Measurements from ENCODE around the gene CCDC93.
"Not testable (repeated sequence)": the region's sequence is repeated elsewhere in the genome, so short reads cannot be mapped to it uniquely, and the experiment has no call there.

CCDC93 gene

DNA sequence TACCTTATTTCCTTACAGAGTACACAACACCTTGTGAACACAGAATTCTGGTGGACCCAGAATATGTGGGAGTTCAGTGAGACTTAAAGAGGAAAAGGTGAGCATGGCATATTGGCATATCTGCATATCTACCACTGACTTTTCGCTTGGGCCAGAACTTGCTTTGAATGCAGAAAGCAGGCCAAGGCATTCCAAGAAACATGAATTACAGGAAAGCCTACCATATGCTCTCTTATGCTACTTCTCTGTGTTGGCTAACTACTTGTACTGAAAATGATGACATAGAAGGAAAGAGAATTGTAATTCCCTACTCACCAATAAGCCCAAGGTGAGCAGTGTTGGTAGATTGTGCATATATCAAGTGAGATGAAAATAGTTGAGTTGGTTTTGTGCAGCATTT, 31.4 kb upstream of the CCDC93 start:
- DNase-seq, result no peak

DNA sequence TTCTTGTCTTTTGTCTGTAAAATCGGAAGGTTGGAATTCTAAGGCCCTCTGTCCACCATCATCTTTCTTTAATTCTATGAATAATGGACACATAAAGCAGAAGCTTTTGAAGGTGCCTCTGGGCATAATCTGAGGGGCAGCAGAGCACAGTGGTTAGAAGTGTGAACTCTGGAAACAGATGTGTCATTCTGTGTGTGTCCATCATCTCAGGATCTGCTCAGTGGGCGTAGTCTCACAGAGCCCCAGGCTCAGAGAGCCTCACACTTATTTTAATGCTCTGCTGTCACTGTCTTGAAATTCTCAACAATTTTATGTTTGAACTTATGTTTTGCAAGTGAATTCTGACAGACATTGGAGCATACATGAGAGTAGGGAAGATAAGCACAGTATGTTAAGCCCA, 31.0 kb upstream of the CCDC93 start:
- DNase-seq, result no peak

DNA sequence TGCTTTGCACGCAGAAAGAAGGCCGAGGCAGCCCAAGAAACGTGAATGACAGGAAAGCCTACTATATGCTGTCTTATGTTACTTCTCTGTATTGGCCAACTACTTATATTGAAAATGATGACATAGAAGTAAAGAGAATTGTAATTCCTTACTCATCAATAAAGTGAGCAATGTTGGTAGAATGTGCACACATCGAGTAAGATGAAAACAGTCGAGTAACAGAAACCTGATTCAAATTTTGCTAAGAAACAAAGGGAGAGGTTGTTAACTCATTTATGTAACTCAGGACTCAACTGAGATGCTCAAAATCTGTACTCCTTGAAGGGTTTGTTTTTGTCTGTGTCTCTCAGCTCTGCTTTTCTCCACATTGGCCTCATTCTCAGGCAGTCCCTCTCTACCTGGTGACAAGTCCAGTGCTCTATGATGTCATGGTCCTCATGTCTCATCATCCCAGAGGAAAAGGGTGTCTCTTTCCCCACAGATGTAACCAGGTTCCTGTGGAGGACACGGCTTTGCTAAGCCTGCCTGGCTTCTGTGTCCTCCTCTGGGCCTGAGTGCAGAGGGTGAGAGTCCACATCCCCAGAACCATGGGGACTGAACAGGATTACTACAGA, 30.3 kb upstream of the CCDC93 start:
- no peak for DNase-seq

DNA sequence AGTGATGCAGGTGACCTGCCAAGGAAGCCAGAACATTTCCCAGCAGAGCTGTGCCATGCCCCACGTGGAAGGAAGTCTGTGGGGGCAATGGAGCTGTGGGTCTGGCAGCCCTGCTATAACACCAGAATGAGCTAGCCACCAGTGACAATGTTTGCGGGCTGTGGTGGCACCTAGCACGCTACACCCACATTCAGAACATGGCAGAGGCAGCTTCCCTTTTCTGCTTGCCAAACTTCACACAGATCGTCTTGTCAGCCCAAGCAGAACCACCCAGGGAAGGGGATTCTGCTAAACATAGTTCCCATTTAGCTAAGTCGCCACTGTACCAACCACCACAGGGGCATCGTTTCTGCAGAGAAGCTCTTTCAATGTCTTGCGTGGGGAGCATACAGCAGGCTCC, 27.0 kb upstream of the CCDC93 start:
- no peak for DNase-seq

DNA sequence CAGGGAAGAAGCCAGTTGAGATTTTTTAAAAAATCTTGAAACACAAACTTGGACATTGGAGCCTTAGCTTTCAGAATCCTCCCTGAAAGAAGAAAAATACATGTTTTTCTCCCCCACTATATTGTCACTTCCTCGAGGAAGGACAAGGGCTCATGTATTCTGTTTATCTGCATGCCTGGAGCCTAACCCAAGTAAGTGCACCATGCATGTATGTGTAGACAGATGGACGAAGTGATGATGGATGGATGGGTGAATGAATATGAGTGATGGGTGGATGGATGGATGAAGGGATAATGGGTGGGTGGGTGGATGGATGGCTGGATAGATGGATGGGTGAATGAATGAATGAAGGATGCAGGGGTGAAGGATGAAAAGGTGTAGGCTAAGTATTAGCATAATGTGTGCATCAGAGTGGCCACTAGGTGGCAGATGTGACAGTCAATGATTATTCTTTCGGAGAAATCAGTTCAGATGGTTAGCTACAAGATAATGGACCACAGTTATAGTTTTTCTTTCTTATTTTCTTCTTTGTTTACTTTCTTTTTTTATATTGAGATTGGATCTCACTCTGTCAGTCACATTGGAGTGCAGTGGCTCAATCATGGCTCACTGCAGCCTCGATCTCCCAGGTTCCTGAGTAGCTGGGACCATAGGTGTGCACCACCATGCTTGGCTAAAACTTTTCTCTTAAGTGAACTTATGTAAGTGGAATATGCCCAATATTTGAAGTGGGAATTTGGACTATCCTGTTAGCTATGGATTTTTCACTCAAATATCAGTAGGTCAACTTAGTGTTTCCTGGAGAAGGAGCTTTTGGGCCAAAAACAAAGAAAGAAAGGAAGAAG, 18.5 kb upstream of the CCDC93 start:
- no peak for DNase-seq

DNA sequence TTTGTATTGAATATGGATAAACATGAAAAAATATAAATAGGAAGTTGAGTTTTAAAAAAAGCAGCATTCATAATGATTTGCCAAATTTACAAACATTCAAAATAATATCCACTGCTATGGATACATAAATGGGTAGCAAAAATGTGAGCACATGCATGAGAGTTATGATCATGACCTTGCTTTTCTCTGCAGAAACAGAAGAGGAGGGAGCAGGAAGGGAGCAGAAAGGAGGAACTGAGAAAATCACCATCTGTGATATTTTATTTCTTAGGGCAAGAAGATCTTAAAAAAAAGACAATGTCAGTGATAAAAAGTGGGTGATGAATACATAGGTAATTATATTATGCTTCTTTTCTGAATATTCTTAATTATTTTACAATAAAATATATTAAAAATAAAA, 17.7 kb upstream of the CCDC93 start:
- no peak for DNase-seq

DNA sequence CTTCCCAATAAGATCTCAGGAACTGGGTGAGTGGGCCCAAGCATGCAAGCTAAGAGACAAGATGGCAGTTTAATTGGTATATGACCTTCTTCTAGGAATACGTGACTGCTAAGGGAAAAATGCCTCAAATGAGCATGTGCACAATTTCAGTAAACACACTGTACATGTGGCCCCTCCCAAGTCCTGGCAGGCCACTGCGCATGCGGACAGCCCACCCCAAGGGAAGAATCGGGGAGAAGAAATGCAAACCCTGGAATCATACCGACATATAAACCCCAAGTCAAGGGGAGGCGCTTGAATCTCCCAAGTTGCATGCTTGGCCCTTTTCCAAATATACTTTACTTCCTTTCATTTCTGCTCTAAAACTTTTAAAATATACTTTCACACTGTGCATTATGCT, 15.2 kb upstream of the CCDC93 start:
- no peak for DNase-seq

DNA sequence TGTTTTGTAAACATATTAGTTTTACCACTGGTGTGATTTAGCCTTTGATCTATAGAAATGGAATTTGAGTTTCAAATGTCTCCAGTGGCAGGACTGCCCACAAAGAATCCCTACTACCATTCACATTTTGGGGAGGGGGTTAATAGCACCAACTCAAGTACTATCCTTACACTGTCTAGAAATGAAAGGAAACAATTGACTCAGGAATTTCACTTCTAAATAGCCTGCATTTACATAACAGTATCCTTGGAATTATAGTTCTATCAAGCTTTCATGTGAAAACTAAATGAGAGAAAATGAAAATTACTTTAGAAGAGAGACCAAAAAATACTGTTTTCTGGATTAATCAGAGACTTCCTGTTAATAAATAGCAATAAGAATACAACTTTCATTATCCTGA, 7.5 kb upstream of the CCDC93 start:
- DNase-seq, result no peak

DNA sequence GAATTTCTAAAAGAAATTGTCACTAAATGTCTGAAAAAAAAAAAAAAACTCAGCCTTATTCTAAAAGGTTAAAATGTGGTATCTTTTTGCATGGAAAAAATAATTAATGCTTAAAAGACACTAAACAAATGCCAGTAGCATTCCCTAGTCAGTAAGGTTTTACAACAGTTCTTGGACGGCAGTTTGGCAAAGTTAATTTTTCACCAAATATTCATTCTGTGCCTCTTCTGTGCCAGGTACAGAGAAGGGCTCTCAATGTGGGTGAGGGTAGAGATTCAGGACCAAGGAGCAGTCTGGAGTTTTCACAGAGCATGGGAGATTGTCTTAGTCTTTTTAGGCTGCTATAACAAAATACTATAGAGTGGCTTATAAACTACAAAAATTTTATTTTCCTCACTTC, 6.0 kb upstream of the CCDC93 start:
- no peak for DNase-seq

DNA sequence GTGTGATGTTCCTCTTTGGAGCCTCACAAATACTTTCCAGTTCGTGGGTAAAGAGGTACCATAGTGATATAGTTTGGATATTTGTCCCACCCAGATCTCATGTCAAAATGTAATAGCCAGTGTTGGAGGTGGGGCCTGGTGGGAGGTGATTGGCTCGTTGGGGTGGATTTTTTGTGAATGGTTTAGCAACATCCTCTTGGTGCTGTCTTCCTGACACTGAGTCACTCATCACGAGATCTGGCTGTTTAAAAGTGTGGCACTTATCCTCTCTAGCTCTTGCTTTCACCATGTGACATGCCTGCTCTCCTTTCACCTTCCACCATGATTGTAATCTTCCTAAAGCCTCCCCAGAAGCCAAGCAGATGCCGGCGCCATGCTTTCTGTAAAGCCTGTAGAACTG, 3.0 kb upstream of the CCDC93 start:
- no peak for DNase-seq

DNA sequence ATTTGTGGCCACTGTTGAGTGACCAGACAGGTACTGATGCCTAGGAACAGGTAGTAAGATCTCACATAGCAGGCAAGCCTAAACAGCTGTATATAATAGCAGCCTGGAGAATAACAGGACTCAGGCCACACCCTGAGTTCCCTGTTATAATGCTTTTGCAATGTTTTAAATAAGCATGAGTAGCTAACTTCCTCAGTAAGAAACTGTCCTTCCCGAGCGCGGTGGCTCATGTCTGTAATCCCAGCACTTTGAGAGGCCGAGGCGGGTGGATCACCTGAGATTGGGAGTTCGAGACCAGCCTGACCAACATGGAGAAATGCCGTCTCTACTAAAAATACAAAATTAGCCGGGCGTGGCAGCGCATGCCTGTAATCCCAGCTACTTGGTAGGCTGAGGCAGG, 1.9 kb upstream of the CCDC93 start:
- not testable (repeated sequence) for DNase-seq

DNA sequence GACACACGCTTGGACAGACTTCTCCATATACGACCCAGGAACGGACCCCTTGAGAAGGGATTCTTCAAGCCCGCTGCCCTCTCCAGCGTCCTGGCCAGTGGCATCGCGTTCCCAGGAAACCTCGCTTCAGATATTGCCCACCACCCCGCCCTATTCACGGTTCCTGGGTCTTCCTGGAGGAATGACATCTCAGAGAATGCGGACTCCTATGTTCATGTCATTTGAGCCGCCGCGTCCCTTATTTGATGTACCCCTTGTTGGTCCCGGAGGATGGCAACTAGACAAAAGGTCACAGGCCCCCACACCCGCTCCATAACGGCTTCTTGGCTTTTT, 588 bp upstream of the CCDC93 start:
- DNase-seq, result no peak

DNA sequence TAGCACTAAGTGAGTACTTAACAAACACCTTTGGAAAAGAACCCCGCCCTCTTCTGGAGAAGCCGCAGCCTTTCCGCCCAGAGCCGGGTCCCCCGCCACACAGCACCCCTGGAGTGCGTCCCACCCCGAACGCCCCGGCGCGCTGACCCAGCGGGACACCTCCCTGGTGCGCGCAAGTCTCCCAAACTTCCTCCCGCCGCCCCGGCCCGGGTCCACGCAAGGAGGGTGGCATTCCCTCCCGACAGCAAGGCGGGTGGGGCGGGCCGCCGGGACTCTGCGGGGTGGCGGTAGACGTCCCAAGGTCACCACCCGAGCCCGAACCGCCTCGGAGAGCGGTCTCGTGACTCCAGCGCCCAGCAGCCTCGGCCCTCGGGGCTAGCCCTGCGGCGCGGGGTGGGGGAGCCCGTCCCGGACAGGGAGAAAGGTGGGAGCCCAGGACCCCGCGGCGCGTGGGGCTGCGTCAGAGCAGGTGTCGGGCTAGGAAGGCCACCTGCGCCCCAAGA, 598 bp downstream of the CCDC93 start:
- peak; percentile 54 for DNase-seq

DNA sequence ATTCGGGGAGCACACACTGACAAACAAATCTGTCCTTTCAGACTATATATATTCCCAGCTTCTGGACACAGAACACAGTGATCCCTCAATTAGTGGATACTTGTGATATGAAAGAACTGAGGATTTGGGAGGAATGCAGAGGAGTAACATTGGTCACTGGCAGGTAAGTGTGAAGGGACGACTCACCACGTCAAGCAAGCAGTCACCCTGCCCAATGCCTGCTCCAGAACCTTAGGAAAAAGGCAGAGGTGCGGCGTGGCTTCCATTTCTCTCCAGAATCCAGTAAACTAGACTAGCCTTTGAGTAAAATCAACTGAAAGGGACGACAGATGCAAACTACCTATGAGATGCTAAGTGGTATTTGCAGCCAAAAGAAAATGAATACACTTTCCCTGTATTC, 1.1 kb downstream of the CCDC93 start:
- DNase-seq, result no peak

DNA sequence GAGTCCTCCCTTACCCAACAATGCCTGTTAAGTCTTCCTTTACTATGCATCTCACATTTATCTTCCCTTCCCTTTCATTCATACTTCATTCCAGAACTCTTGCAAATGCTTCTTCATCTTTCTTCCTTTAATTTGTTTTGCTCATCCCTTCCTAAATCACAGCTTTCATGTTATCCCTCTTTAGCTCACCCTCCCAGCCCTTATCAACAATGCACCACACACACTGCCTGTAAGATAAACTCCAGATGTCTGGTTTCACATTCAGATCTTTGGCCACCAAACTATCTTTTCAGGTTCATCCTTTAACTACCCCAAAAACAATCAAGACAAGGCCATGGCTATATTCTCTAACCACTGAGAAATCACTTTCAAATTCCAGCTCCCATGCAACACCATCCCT, 3.4 kb downstream of the CCDC93 start:
- no peak for DNase-seq

DNA sequence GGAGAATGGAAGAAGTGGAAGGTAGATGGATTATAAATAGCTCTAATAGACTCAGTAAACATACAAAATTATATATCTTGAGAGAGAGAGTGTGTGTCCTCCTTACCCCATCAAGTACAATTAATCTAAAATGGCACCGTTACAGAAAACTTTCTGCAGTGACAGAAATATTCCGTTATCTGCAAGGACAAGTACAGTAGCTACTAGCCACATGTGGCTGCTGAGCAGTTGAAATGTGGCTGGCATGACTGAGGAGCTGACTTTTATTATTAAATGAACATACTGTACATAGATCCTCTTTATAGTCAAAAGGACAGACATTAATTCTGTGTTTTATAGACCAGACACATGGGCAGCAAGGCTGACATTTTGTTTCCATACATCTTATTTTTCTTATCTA, 7.0 kb downstream of the CCDC93 start:
- DNase-seq, result no peak

DNA sequence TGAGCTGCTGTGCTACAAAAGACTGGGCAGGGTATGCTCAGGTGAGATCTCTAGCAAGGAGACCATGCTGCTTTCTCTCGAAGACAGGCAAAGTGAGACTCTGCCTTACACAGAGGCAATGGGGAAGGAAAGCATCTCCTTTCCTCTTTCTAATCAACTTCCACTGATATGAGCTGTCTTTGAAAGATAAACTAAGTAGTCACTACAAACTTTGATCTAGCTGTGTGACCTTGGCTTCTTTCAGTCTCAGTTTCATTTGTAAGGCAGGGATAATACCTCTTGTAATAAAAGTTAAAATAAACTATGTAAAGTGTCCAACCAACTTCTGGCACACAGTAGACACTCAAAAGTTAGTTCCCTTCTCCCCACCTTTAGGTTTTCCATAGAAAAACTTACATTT, 7.5 kb downstream of the CCDC93 start:
- no peak for DNase-seq

DNA sequence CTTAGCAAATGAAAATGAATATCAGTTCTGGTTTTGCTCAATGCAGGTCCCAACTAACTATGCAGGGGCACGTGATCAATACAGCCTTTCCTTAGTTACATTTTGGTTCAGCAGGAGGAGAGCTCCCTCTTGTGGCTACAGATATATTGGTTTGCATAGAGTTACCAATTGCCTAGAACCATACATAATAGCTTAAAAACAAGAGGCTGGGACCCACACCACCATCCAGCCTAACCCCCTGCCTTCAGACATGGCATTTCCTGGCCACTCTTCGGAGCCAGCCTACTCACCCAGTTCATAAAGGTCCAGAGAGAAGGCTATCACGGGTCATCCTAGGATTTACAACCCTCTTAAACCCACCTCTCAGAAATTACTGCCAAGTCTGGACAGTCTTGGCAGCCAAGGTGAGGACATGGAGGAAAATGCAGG, 10.5 kb downstream of the CCDC93 start:
- DNase-seq, result no peak

DNA sequence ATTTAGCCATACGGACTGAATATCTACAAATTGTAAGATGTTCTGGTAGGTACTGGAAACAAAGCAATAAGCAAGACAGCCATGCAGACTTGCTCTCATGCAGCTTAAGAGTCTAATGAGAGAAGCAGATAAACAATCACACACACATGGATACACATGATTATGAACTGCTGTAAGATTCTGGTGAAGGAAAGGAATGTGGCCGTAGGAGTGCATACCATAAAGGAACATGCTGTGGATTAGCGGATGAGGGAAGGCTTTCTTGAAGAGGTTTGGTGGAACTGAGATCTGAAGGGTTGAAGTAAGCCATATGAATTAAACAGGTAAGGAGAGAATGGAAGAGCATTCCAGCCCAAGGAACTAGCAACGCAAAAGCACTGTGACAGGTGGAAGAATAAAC, 13.8 kb downstream of the CCDC93 start:
- no peak for DNase-seq

DNA sequence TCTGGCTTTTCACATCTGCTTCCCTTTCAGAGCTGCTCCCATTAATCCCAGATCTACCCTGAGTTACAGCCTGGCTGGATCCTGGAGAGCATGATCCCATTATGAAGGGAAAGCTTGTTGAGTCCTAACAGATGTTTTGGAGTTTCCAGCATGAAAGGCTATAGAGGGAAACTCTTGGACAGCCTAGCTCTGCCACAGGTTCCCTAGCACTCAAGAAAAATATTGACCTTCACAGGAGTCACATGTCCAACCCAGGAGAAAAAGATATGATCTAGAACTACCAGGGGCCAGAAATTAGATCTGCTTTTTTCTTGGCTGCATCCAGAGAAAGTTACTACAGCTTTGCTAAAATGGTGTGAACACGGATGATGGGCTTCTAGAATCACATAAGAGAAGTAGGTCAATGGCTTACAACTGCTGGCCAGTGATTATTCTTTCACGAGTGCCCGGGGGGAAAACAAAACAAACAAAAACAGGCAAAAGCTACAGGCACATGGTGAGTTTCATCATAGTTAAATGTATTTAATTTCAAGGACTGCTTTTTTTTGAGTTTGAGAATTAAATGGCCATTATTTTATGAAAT, 15.9 kb downstream of the CCDC93 start:
- no peak for DNase-seq

DNA sequence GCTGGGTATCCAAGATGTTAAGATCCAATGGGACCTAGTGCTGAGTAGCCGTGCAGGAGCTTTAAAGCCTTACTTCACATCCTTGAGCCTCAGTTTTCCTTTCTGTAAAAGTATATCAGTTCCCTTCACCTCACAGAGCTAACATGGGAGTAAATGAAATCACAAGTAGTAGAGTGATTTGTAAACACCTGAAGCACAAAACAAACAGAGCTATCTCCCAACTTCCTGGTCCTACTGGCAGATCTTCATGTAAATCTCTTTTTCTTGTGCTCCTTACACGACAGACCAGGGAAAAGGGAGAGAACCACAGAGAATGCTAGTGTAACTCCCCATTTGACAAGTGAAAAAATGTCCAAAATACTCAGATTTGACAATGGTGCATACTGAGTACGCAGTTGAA, 17.3 kb downstream of the CCDC93 start:
- no peak for DNase-seq

DNA sequence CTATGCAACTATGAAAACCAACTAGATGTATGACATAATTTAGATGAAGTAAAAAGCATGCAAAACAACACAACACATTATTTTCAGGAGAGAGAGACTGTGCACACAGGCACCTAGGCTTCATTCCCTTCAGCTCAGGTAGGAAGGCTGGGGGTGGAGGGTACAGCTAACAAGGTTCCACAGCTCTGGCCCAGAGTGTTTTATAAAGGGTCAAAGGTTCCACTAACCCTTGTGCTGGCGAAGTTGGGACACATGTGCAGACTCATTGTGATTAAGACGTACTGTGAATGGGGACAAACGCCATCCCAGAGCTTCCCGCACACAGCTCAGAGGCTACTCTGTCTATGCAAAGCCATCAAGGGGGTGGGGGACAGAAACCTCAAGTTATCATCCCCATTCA, 19.1 kb downstream of the CCDC93 start:
- DNase-seq, result no peak

DNA sequence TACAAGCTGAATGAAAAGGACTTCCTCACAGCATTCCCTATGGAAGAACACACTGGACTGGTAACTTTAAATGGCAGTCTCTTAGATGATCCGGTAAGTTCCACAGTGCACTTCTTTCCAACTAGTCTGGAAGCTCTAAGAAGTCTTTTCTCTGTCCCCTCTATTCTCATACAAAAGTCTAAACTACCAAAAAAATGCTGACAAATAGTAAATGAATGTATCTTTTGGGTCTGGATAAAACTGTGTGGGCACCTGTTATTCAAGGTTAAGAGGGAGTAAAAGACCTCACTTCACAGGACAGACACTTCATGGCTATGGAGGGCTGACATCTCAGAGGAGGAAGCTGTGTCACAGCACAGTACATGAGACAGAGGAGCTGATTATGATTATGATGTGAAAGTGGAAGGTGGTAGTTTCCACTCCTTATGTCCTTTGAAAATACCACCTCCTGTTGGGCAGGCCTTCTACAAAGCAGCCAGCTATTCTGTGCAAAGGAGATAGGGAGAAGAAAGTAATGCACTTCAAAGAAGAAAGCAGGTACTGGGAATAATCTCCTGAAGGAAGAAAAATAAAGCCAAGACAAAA, 23.9 kb downstream of the CCDC93 start:
- no peak for DNase-seq

DNA sequence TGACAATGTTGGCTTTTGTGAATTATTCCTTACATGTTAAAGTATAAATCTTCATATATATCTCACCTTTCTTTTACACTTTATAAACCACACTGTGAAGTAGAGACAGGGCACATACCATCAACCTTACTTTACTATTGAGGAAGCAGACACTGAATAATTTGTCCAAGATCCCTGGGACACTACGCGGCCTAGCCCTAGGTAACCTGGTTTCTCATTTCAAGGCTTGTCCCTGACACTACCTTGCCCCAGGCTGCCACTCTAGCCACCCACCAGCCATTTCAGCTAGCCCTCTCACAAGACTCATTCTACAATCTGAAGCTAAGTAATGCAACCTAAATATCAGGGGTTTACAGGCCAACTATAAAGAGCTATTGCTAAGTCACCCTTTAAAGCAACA, 26.7 kb downstream of the CCDC93 start:
- DNase-seq, result no peak

All from activated CD4-positive, CD25-positive, alpha-beta regulatory T cell treated with anti-CD3 and anti-CD28 coated beads, Interleukin-2, amount 50 U/mL, for 72 hours (primary cell).